Measurements from ENCODE around the gene MEPE. TPM values are rescaled to one million over a fixed set of nuclear protein-coding genes. Genes with fewer than 3 reads are reported as not detected.

The MEPE gene
- total and polyA plus RNA-seq, 12 donors = not detected

- Histone ChIP-seq H3K4me1 (replicated peaks in 1 of 2) (peaks cover 11 to 15% of the 10 kb centered on the region in 2 donors), H3K4me3 (no peak overlapping the region), H3K27me3 (no peaks in the 10 kb centered on the region), H3K36me3 (replicated peaks in 1 of 2) (no peaks in the 10 kb centered on the region), H3K9me3 (replicated peaks in 1 of 3) (no peaks in the 10 kb centered on the region), H3K27ac (peak overlapping the region in 1 of 5 donors; percentile 19)
- intact Hi-C loops (cut with DNase I) = no loop called here
- 19 to 24% (median 23%) methylated on average over 3 of the region's 3 CpGs for WGBS, 4 donors
- peak in 2 of 7 donors; percentile 25 to 34 for DNase-seq
- TF ChIP-seq CTCF (IDR thresholded peaks at IDR 0.05) (no peak), POLR2A (IDR thresholded peaks at IDR 0.05) (no peak)
Measured at GRCh38 chr4:87865288-87865687, 32.5 kb downstream of the MEPE start.

- H3K9me3 ChIP-seq (replicated peaks in 1 of 3) = no peaks in the 10 kb centered on the region
- intact Hi-C loops (cut with DNase I) = no loop called here
- peaks cover 11 to 15% of the 10 kb centered on the region in 2 donors for H3K4me1 ChIP-seq (replicated peaks in 1 of 2)
- TF ChIP-seq CTCF (IDR thresholded peaks at IDR 0.05) = no peak
- TF ChIP-seq POLR2A (IDR thresholded peaks at IDR 0.05) = no peak
- WGBS, 4 donors = 73 to 88% (median 80%) methylated on average over 1 of the region's 1 CpG
- DNase-seq = no peak
- no peaks in the 10 kb centered on the region for H3K36me3 ChIP-seq (replicated peaks in 1 of 2)
- H3K27ac ChIP-seq = no peak overlapping the region
- H3K27me3 ChIP-seq = no peaks in the 10 kb centered on the region
- H3K4me3 ChIP-seq = no peak overlapping the region
Measured at GRCh38 chr4:87865960-87866598, 33.3 kb downstream of the MEPE start.

DNA sequence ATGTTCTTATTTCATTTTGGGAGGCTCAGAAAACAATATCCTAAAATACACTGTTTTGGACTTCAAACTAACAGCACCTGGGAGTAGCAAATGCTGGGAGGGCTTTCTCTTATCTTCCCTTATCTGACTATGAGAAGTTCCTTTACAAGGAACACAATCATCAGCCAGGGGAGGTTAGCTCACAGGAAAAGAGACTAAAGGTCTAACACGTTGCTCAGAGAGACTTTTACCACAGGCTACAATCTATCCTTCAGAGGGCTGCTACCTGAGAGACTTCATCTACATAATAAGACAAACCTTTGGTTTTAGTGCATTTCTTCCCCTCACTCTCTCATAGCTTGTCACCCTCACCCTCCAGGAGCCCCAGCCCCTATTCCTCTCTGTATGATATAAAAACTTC, 35.8 kb downstream of the MEPE start:
- H3K36me3 ChIP-seq (replicated peaks in 1 of 2) = no peaks in the 10 kb centered on the region
- H3K27me3 ChIP-seq = no peaks in the 10 kb centered on the region
- intact Hi-C loops (cut with DNase I) = no loop called here
- TF ChIP-seq CTCF (IDR thresholded peaks at IDR 0.05) = no peak
- no peak for TF ChIP-seq POLR2A (IDR thresholded peaks at IDR 0.05)
- H3K27ac ChIP-seq = no peak overlapping the region
- DNase-seq = no peak
- WGBS, 4 donors = 33 to 60% (median 38%) methylated on average over 1 of the region's 1 CpG
- H3K9me3 ChIP-seq (replicated peaks in 1 of 3) = no peaks in the 10 kb centered on the region
- no peak overlapping the region for H3K4me3 ChIP-seq
- peaks cover 11 to 15% of the 10 kb centered on the region in 2 donors for H3K4me1 ChIP-seq (replicated peaks in 1 of 2)

DNA sequence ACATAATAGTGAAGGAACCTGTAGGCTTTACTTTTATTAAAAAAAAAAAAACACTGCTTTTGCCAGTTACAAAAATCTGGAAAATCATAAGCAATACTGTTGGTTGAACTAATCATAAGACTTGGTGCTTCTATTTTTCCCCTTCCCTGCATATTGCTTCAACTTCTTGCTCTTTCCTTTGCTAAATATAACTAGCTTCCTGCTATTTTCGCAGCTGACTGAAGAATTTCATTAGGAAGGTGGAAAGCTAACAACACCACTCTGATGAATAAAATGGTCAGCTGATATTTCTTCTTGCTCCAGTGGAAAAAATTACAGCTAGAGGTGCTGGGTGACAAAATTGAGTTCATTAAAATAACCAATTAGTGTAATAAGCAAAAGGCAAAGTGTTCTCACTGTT, 39.3 kb downstream of the MEPE start:
- Histone ChIP-seq H3K4me1 (replicated peaks in 1 of 2) (no peaks in the 10 kb centered on the region), H3K4me3 (no peak overlapping the region), H3K27me3 (no peaks in the 10 kb centered on the region), H3K9me3 (replicated peaks in 1 of 3) (no peaks in the 10 kb centered on the region), H3K27ac (no peak overlapping the region), H3K36me3 (replicated peaks in 1 of 2) (no peaks in the 10 kb centered on the region)
- intact Hi-C loops (cut with DNase I) = no loop called here
- no peak for DNase-seq
- 43 to 69% (median 54%) methylated on average over 1 of the region's 1 CpG for WGBS, 4 donors
- TF ChIP-seq CTCF (IDR thresholded peaks at IDR 0.05) (no peak), POLR2A (IDR thresholded peaks at IDR 0.05) (no peak)

Data from adrenal gland (tissue), 12 donors.